ENCODE data around the gene ARL6IP5.

The ARL6IP5 gene

GRCh38 chr3:69084326-69085167 is at the start of gene ARL6IP5:
TSS of gene ARL6IP5 (plus strand) at chr3:69084937. CDS start at chr3:69085048, 111 bp downstream.
- DNase-seq (ENCODE audit: low spot score), result peak; percentile 95

GRCh38 chr3:69044608-69045007 is 40.1 kb upstream of the ARL6IP5 start:
- no peak for DNase-seq (ENCODE audit: low spot score)

GRCh38 chr3:69048990-69049389 is 35.7 kb upstream of the ARL6IP5 start:
- DNase-seq (ENCODE audit: low spot score), result no peak

GRCh38 chr3:69051756-69052471 is 32.8 kb upstream of the ARL6IP5 start, which contains the start of gene TMF1:
TSS of gene TMF1 (minus strand) at chr3:69052333. CDS start at chr3:69052086, 247 bp downstream.
- DNase-seq (ENCODE audit: low spot score), result peak; percentile 99

GRCh38 chr3:69052472-69052898 is 32.3 kb upstream of the ARL6IP5 start:
- DNase-seq (ENCODE audit: low spot score), result no peak

- DNase-seq (ENCODE audit: low spot score), result no peak
These were observed 26.4 kb upstream of the ARL6IP5 start for GRCh38 chr3:69058180-69058946.

GRCh38 chr3:69058947-69059224 is 25.9 kb upstream of the ARL6IP5 start:
- DNase-seq (ENCODE audit: low spot score), result no peak

GRCh38 chr3:69059688-69060087 is 25.0 kb upstream of the ARL6IP5 start:
- DNase-seq (ENCODE audit: low spot score), result no peak

- DNase-seq (ENCODE audit: low spot score), result no peak
These were observed 21.1 kb upstream of the ARL6IP5 start for GRCh38 chr3:69063636-69064035.

GRCh38 chr3:69065318-69065964 is 19.3 kb upstream of the ARL6IP5 start:
- DNase-seq (ENCODE audit: low spot score), result no peak

GRCh38 chr3:69066121-69066520 is 18.6 kb upstream of the ARL6IP5 start:
- DNase-seq (ENCODE audit: low spot score), result no peak

GRCh38 chr3:69072928-69073327 is 11.8 kb upstream of the ARL6IP5 start:
- DNase-seq (ENCODE audit: low spot score), result no peak

GRCh38 chr3:69079269-69080159 is 5.2 kb upstream of the ARL6IP5 start:
- no peak for DNase-seq (ENCODE audit: low spot score)

- peak; percentile 89 for DNase-seq (ENCODE audit: low spot score)
These were observed 4.4 kb upstream of the ARL6IP5 start, which contains the start of gene UBA3 for GRCh38 chr3:69080233-69080920. TSS of gene UBA3 (minus strand) at chr3:69080365. CDS start at chr3:69080353, 12 bp downstream.

GRCh38 chr3:69081583-69082262 is 3.0 kb upstream of the ARL6IP5 start:
- peak; percentile 66 for DNase-seq (ENCODE audit: low spot score)

GRCh38 chr3:69082361-69082760 is 2.4 kb upstream of the ARL6IP5 start:
- DNase-seq (ENCODE audit: low spot score), result no peak

- DNase-seq (ENCODE audit: low spot score), result peak; percentile 84
These were observed 1.9 kb upstream of the ARL6IP5 start for GRCh38 chr3:69082805-69083204.

- peak; percentile 26 for DNase-seq (ENCODE audit: low spot score)
These were observed 563 bp downstream of the ARL6IP5 start for GRCh38 chr3:69085168-69085832.

Data from kidney tubule cell (primary cell).